GM12878 (cell line): ENCODE data around the gene SPRN. TPM values are rescaled to one million over a fixed set of nuclear protein-coding genes. Genes with fewer than 3 reads are reported as not detected.

Experiments
- CREB1 ChIP-seq: IDR thresholded peaks from 2 replicates; pipeline ENCODE4 v1.6.1; 2012; ENCODE audit warnings: low read depth, mild to moderate bottlenecking, inconsistent platforms
- ESRRA ChIP-seq: IDR thresholded peaks from 2 replicates; pipeline ENCODE4 v1.6.1; 2012; ENCODE audit warnings: mild to moderate bottlenecking, low read length, improper control_type of control experiment
- ETV6 ChIP-seq, 2 experiments: fragments of 450-650 bp in 1 of 2; IDR thresholded peaks in 1 of 2; conservative IDR thresholded peaks in 1 of 2; 2 replicates each; pipeline ENCODE4 v1.6.1; 2014; ENCODE audit warnings: antibody characterized with exemption in 1 of 2, borderline replicate concordance in 1 of 2, low read depth in 1 of 2, mild to moderate bottlenecking in 1 of 2, moderate library complexity in 1 of 2
- FOXK2 ChIP-seq: fragments of 450-650 bp; IDR thresholded peaks from 2 replicates; pipeline ENCODE4 v1.6.1; 2017; ENCODE audit warnings: mild to moderate bottlenecking, moderate library complexity
- GATAD2B ChIP-seq: fragments of 450-650 bp; conservative IDR thresholded peaks from 2 replicates; pipeline ENCODE4 v1.6.1; 2017; ENCODE audit warnings: low read depth, mild to moderate bottlenecking, moderate library complexity
- KLF5 ChIP-seq: fragments of 450-650 bp; IDR thresholded peaks from 2 replicates; pipeline ENCODE4 v1.6.1; 2014; ENCODE audit warnings: mild to moderate bottlenecking; ENCODE audit not compliant: partially characterized antibody
- NR2C2 ChIP-seq: IDR thresholded peaks from 2 replicates; pipeline ENCODE4 v1.6.1; 2011; ENCODE audit warnings: borderline replicate concordance, low read depth; ENCODE audit not compliant: control insufficient read depth, insufficient read length
- RELA ChIP-seq: fragments of 450-650 bp; IDR thresholded peaks from 2 replicates; pipeline ENCODE4 v1.8.0; 2014; ENCODE audit warnings: borderline replicate concordance; ENCODE audit not compliant: partially characterized antibody
- SIX5 ChIP-seq: IDR thresholded peaks from 2 replicates; pipeline ENCODE4 v1.6.1; 2011; ENCODE audit warnings: mild to moderate bottlenecking, low read depth, low read length, moderate library complexity; ENCODE audit not compliant: severe bottlenecking
- YBX1 ChIP-seq: fragments of 450-650 bp; IDR thresholded peaks from 2 replicates; pipeline ENCODE4 v1.6.1; 2016; ENCODE audit warnings: antibody characterized with exemption
- YY1 ChIP-seq: IDR thresholded peaks from 2 replicates; pipeline ENCODE4 v1.6.1; 2011; ENCODE audit warnings: low read depth, mild to moderate bottlenecking, low read length
- polyA plus RNA-seq, 11 experiments: library from polyadenylated mRNA; depleted of rRNA in 4 of 11; unstranded in 6 of 11; stranded (reverse) in 5 of 11; fragments of >200 nt; fragmentation: Nextera tagmentation in 4 of 11; fragmentation: Illumina TruSeq in 1 of 11; extraction: Ambion mirVana in 4 of 11; extraction: Trizol in 1 of 11; gene quantifications; 1 replicate in 1 of 11; 2 replicates in 10 of 11; pipeline versions ENCODE4 v1.2.1 to v1.2.3, GENCODE V29; 2011 to 2016; ENCODE audit warnings: inconsistent platforms in 2 of 11, missing spikeins in 2 of 11, low read depth in 1 of 11
- total RNA-seq, 4 experiments: library from RNA; depleted of rRNA in 3 of 4; stranded (reverse); fragments of >200 nt in 3 of 4; fragmentation: Illumina TruSeq in 1 of 4; extraction: Trizol in 1 of 4; gene quantifications; 2 replicates each; pipeline versions ENCODE4 v1.2.1 to v1.2.3, GENCODE V29; 2013 to 2021
- TF ChIP-seq, protein P1 (sequence below): IDR thresholded peaks from 2 replicates; pipeline ENCODE4 v1.6.1; 2011; ENCODE audit warnings: borderline replicate concordance, low read depth, mild to moderate bottlenecking, moderate library complexity, low read length; ENCODE audit not compliant: insufficient read depth, poor library complexity, severe bottlenecking
- TF ChIP-seq, protein P2 (sequence below): fragments of 450-650 bp; IDR thresholded peaks from 2 replicates; pipeline ENCODE4 v1.6.1; 2018; ENCODE audit warnings: mild to moderate bottlenecking, low read depth, moderate library complexity; ENCODE audit not compliant: partially characterized antibody
- TF ChIP-seq, protein P3 (sequence below): fragments of 150-350 bp; IDR thresholded peaks from 2 replicates; pipeline ENCODE4 v1.6.1; 2016; ENCODE audit warnings: low read depth, low read length
- TF ChIP-seq, protein P4 (sequence below): fragments of 450-650 bp; IDR thresholded peaks from 2 replicates; pipeline ENCODE4 v1.6.1; 2014; ENCODE audit warnings: mild to moderate bottlenecking

SPRN gene
- total and polyA plus RNA-seq, 10 of the 15 experiments (the other 5 are each of a cell fraction or from before 2014, with no cell fraction given): 0.03 to 0.96 (median 0.46) TPM; not detected in 6

DNA sequence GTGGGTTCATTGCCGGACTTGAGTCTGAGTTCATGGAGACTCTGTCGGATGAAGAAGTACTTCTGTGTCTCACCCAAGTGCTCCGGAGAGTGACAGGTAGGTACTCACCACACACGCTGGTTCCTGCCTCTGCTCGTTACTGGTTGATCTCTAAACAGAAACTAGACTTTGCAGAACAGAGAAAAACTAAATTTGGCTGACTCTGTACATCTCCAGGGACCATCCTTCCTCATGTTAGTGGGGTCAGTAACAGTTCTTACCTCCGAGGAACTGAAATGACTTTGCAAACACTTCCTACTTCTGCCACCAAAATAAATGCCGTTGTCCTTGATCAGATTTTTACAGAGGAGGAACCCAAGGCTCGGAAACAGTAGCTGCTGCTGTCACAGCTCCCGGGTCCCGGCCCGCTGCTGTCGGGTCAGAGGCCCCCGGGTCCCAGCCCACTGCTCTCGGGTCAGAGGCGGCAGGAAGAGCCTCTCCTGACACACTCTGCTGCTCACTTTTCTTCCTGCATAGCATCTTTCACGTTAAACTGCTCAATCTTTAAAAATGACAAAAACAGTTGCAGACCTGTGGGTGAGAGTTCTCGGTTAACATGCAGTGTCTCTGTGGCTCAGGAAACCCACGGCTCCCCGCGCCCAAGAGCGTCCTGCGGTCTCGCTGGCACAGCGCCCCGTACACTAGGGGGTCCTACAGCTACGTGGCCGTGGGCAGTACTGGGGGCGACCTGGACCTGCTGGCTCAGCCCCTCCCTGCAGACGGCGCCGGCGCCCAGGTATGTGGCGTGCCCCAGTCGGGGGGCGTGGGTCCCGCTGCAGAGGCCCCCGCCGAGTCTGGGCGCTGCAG is 35.2 kb downstream of the SPRN start (continued):
- TF ChIP-seq, protein P1, sequence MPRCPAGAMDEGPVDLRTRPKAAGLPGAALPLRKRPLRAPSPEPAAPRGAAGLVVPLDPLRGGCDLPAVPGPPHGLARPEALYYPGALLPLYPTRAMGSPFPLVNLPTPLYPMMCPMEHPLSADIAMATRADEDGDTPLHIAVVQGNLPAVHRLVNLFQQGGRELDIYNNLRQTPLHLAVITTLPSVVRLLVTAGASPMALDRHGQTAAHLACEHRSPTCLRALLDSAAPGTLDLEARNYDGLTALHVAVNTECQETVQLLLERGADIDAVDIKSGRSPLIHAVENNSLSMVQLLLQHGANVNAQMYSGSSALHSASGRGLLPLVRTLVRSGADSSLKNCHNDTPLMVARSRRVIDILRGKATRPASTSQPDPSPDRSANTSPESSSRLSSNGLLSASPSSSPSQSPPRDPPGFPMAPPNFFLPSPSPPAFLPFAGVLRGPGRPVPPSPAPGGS: peak; percentile 26
- TF ChIP-seq NR2C2: no peak
- TF ChIP-seq GATAD2B: peak; percentile 93
- TF ChIP-seq, protein P2, sequence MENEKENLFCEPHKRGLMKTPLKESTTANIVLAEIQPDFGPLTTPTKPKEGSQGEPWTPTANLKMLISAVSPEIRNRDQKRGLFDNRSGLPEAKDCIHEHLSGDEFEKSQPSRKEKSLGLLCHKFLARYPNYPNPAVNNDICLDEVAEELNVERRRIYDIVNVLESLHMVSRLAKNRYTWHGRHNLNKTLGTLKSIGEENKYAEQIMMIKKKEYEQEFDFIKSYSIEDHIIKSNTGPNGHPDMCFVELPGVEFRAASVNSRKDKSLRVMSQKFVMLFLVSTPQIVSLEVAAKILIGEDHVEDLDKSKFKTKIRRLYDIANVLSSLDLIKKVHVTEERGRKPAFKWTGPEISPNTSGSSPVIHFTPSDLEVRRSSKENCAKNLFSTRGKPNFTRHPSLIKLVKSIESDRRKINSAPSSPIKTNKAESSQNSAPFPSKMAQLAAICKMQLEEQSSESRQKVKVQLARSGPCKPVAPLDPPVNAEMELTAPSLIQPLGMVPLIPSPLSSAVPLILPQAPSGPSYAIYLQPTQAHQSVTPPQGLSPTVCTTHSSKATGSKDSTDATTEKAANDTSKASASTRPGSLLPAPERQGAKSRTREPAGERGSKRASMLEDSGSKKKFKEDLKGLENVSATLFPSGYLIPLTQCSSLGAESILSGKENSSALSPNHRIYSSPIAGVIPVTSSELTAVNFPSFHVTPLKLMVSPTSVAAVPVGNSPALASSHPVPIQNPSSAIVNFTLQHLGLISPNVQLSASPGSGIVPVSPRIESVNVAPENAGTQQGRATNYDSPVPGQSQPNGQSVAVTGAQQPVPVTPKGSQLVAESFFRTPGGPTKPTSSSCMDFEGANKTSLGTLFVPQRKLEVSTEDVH: no peak
- TF ChIP-seq SIX5: no peak
- no peak; the same call in 1 of the 2 replicates for TF ChIP-seq YY1
- TF ChIP-seq, protein P3, sequence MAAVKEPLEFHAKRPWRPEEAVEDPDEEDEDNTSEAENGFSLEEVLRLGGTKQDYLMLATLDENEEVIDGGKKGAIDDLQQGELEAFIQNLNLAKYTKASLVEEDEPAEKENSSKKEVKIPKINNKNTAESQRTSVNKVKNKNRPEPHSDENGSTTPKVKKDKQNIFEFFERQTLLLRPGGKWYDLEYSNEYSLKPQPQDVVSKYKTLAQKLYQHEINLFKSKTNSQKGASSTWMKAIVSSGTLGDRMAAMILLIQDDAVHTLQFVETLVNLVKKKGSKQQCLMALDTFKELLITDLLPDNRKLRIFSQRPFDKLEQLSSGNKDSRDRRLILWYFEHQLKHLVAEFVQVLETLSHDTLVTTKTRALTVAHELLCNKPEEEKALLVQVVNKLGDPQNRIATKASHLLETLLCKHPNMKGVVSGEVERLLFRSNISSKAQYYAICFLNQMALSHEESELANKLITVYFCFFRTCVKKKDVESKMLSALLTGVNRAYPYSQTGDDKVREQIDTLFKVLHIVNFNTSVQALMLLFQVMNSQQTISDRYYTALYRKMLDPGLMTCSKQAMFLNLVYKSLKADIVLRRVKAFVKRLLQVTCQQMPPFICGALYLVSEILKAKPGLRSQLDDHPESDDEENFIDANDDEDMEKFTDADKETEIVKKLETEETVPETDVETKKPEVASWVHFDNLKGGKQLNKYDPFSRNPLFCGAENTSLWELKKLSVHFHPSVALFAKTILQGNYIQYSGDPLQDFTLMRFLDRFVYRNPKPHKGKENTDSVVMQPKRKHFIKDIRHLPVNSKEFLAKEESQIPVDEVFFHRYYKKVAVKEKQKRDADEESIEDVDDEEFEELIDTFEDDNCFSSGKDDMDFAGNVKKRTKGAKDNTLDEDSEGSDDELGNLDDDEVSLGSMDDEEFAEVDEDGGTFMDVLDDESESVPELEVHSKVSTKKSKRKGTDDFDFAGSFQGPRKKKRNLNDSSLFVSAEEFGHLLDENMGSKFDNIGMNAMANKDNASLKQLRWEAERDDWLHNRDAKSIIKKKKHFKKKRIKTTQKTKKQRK: no peak
- no peak for TF ChIP-seq FOXK2
- TF ChIP-seq RELA: no peak
- TF ChIP-seq CREB1: peak; percentile 47; the same call in 1 of the 2 replicates
- TF ChIP-seq YBX1: no peak
- TF ChIP-seq ETV6 (conservative IDR thresholded peaks at IDR 0.05 in 1 of 2, IDR thresholded peaks at IDR 0.05 in 1 of 2; ENCODE audit: borderline replicate concordance in 1 of 2, low read depth in 1 of 2): peak in 1 of 2 experiments; percentile 90; a peak in 2 of 4 replicates
- TF ChIP-seq, protein P4, sequence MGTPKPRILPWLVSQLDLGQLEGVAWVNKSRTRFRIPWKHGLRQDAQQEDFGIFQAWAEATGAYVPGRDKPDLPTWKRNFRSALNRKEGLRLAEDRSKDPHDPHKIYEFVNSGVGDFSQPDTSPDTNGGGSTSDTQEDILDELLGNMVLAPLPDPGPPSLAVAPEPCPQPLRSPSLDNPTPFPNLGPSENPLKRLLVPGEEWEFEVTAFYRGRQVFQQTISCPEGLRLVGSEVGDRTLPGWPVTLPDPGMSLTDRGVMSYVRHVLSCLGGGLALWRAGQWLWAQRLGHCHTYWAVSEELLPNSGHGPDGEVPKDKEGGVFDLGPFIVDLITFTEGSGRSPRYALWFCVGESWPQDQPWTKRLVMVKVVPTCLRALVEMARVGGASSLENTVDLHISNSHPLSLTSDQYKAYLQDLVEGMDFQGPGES: no peak
- TF ChIP-seq KLF5: no peak
- TF ChIP-seq ESRRA: no peak; the same call in 1 of the 2 replicates
